ENCODE data around the gene MACF1.
"Not testable (repeated sequence)": the region's sequence is repeated elsewhere in the genome, so short reads cannot be mapped to it uniquely, and the experiment has no call there.

The MACF1 gene

DNA sequence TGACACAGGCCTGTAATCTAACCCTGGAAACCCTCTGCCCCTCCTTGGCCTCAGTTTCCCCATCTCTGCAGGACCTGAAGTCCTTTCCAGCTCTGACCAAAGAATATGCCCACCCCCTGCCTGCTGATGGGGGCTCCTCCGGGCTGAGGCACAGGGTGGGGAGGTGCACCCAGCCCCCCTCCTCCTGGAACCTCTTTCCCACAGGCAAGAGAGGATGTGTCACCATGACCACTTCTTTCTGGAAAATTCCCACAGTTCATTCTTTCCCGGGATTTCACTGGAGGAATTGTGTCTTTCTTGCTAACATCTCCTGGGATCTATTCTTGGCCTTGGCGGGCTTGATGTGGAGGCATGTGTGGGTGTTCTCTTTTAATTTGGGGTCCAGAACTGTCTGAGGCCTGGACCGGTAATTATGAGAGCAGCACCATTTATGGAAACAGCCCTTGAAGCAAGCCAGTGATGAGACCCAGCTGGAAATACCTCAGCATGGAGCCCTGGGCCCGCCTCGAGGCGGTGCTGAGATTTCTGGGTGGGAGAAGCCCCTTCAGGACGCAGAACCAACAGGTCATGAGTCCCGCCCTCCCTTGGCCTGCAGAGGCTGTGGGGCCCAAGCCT lies 293.7 kb downstream of the MACF1 start:
- DNase-seq, result not testable (repeated sequence)

DNA sequence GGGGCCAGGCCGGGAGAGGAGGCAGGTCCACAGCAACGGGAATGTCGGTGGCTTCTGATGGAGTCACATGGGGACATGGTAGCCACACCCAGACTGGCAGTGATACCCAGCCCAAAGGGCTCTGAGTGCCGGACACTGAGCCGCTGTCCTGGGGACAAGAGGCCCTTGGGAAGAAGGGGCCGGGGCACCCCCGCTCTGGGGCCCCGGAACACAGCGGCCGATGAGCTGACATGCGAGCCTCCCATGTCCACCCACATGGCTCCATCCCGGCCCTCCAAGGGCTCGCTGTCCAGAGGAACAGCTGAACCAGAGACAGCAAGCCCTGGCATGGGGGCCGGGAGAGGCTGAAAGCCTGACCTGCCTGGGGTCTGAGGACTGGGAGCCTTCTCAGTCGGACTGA lies 294.3 kb downstream of the MACF1 start:
- not testable (repeated sequence) for DNase-seq

DNA sequence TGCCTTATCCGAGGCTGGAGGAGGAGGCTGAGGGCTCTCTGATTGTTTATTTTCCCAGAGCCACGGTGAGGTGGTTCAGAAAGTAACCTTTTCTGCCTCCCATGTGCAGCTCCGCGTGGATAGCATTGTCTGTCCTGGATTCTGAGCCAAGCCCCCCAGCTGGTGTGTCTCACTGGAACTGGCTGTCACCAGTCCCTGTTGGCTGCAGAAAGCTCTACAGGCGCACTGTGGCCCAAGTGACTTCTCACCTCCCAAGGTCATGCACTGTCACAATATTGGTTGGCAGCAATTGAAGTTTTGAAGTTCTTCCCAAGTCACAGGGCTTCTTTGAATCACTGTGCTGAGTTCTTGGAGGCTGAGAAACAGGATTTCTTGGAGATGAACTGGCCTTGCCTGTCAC lies 295.2 kb downstream of the MACF1 start:
- DNase-seq, result no peak

DNA sequence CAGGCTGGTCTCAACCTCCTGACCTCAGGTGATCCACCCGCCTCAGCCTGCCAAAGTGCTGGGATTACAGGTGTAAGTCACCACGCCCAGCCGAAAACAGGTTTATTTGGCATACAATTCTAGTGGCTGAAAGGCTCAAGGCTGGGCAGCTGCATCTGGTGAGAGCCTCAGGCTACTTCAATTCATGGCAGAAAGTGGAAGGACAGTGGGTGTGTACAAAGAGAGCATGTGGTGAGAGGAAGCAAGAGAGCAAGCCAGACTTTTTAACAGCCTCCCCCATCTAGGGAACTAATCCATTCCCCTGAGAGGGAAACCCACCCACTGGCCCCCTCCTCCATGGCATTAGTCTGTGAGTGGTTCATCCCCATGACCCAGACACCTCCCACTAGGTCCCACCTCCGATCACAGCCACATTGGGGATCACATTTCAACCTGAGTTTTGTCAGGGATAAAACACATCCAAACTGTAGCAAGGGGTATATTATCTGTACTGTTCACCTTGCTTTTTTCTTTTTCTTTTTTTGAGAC lies 296.4 kb downstream of the MACF1 start:
- DNase-seq, result no peak

DNA sequence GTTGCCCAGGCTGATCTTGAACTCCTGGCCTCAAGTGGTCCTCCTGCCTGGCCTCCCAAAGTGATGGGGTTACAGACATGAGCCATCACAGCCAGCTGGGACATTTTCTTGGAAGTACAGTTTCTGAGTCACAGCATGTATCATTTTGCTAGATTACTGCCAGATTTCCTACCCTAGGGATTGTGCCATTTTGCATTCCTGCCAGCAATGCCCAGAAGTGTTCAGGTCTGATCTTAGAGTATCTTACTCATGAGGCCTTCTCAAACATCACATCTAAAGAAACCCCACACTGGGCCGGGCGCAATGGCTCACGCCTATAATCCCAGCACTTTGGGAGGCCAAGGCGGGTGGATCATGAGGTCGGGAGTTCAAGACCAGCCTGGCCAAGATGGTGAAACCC lies 297.2 kb downstream of the MACF1 start:
- DNase-seq, result no peak

DNA sequence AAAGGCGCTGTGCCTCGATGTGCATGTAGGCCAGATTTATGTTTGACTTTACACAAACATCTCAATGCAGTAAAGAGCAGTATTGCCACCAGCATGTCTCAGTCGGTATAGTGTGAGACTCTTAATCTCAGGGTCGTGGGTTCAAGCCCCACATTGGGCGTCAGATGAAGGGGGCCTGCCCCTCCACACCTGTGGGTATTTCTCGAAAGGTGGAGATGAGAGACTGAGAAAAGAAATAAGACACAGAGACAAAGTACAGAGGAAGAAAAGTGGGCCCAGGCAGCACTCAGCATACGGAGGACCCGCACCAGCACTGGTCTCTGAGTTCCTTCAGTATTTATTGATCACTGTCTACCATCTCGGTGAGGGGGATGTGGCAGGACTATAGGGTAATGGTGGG lies 299.9 kb downstream of the MACF1 start:
- not testable (repeated sequence) for DNase-seq

DNA sequence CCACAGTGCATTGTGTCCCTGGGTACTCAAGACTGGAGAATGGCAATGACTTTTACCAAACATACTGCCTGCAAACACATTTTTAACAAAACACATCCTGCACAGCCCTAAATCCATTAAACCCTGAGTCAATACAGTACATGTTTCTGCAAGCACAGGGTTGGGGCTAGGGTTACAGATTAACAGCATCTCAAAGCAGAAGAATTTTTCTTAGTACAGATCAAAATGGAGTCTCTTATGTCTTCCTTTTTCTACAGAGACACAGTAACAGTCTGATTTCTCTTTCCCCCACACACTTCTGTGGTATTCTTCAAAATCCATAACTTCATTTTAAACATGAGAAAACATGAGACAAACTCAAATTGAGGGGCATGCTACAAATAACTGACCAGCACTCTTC lies 300.8 kb downstream of the MACF1 start:
- no peak for DNase-seq

DNA sequence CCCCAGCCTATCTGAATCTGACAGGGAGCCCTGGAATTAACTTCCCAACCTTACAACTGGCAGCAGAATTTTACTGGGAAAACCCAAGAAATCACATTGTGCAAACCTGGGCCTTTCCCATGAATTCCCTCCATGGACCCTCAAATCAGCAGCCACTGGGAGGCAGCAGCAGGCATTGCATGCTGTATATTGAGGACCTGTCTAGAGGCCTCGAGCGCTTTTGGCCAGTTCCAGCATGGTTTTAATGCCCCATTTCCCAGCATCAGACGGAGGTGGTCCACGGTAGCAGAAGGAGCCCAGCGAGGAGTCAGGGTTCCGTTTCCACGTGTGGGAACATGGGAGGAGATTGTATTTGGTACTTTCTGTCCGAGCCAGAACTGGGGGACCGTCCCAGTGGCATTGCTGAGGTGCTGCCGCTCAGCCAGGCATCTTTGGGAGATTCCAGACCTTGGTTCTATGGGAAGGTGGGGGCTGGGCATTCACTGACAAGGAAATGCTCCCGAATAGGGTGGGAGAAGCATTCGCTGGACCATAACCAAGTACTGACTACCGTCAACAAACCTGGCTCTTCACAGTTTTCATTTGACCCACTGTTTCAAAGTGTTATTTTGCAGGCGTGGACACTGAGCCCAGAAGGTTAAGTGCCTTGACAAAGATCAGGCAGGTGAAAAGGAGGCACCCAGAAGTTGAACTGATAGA lies 302.9 kb downstream of the MACF1 start:
- DNase-seq, result no peak

DNA sequence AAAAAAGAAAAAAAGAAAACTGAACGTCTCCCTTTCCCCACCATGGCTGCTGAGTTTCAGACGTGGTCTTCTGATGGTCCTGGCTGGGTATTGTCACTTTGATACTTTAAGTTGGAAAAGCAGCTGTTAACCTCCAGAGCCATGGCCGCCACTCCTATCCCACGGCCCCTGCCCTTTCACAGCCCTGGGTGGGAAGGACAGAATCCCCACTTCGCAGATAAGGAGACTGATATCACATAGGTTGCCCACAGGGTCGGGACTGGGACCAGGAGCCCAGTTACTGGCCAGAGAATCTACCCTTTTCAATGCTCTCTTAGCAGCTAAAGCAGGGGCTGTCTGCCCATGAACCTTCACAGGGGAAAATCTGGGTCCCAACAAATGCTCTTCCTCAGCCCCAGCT lies 303.8 kb downstream of the MACF1 start:
- no peak for DNase-seq

DNA sequence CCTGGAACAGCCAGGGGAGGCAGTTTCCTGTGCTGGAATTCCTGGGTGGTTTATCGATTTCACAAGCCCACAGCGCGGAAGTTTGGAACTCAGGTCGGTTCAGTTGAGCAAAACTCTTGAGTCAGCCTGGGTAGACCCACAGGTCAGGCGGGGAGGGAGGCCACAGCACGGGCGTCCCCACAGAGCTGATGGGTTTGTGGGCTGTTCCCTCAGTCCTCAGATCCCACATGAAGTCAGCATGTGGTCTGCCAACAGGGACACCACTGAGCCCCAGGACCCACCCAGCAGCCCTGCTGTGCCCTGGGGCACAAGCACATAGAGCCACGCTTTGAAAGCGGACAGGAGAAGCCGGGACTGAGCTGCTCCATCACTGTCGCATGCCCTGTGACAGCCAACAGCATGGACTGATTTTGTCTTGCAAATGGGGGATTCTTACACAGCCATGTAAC lies 304.4 kb downstream of the MACF1 start:
- DNase-seq, result no peak

DNA sequence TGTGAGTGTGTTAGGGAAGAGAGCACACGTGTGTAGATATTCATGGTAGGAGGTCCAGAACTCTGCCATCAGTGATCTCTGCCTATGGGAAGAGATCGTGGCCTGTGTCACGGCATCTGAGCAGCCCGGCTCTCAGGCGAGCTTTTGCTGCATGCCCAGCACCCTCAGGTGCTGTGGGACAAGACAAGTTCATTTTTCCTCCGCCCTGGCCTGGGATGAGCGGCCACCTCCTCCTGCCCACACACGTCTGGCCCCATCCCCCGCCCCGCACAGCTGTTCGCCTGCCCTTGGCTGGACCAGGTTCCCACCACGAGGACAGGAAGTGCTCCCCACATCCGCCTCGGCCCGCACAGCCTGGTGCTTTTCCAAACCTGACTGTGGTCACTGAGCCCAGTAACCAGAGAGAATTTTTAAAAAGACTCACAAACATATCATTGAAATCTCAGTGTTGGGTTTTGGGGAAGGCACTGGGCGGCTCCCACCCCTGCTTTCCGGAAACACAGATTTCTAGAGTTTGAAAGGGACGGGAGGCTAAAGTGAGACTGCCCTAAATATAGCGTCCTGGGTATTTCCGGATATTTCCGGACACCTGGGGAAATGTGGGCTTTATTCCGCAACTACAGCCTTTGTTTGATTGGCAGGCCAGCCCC lies 305.0 kb downstream of the MACF1 start:
- no peak for DNase-seq

DNA sequence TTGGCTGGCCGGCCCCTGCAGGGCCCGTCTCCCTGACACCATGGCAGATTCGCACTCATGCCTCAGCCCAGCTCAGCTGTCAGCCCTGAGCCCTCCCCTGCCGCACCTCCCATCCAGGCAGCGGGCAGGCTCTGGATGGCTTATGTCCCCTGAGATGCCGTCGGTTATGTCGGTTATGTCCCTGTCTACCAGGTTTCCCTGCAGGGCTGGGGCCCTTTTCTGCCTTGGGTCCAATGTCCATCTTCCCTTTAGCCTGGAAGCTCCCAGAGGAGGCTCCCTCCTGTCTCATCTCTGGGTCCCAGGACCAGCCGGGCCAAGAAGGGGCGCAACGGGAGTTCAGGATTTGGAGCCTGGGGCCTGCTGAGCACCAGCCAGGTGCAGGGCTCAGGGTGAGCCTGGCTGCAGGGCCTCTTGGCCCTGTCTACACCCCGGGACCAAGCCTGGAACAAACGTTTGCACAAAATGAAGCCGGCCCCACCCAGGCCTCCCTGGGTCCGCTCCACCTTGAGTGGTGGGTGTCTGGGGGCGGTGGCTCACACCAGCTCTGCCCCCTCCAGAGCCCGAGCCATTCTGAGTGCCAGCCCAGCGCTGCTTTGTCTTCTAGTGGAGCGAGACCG lies 306.2 kb downstream of the MACF1 start:
- DNase-seq, result not testable (repeated sequence)

DNA sequence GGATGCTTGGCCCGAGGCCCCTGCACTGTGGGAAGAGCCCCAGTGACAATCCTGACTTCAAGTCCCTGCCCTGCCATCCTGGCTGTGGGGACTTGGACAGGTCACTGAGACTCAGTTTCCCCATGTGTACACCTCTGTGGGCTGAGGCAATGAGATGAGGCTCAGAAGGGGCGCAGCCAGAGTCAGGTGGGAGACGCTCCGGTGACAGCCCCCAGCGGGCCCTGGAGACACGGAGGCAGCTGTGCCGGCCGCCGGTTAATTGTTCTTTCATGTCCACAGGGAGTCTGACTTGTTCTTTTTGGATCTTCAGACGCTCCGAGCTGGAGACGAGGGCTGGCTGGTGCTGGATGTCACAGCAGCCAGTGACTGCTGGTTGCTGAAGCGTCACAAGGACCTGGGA lies 307.0 kb downstream of the MACF1 start:
- DNase-seq, result not testable (repeated sequence)

DNA sequence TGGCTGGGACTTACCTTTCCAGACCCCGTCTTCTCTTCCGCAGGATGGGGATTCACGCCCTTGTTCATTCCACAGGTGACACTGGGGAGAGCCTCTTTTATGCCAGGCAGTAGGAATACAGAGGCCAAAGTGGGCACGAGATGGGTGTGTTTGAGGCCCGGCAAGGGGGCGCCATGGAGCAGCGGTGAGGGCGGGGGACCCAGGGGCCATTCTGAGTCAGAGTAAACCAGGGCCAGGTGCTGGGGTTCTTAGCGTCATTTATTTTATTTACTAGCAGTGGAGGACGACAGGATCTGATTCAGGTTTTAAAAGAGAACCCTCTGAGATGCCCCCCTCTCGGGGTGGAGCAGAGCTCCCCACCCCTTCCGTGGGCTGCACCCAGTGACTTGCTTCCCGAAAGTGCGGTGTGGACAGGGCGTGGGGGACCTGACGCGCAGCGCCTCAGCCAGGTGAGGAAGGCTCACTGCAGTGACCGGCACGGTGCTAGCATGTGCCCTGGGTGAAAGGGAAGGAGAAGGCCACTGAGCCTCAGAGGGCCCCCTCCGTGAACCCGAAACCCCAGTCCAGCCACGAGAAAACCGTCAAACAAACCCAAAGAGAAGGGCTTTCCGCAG lies 307.8 kb downstream of the MACF1 start:
- not testable (repeated sequence) for DNase-seq

DNA sequence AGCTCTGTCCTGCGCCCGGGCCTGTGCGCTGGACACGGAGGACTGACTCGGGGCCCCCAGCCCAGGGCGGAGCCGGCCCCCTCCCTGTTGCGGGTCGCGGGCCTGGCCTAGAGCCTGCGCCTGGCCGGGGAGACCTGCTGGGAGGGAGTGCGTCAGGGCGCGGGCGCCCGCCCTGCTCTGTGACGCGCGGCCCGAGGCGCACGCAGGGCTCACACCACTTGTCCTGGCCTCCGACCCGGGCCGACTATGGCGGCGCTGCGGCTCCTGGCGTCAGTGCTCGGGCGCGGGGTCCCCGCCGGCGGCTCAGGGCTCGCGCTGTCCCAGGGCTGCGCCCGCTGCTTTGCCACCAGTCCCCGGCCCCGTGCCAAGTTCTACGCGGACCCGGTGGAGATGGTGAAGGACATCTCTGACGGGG lies 310.2 kb downstream of the MACF1 start:
- not testable (repeated sequence) for DNase-seq

DNA sequence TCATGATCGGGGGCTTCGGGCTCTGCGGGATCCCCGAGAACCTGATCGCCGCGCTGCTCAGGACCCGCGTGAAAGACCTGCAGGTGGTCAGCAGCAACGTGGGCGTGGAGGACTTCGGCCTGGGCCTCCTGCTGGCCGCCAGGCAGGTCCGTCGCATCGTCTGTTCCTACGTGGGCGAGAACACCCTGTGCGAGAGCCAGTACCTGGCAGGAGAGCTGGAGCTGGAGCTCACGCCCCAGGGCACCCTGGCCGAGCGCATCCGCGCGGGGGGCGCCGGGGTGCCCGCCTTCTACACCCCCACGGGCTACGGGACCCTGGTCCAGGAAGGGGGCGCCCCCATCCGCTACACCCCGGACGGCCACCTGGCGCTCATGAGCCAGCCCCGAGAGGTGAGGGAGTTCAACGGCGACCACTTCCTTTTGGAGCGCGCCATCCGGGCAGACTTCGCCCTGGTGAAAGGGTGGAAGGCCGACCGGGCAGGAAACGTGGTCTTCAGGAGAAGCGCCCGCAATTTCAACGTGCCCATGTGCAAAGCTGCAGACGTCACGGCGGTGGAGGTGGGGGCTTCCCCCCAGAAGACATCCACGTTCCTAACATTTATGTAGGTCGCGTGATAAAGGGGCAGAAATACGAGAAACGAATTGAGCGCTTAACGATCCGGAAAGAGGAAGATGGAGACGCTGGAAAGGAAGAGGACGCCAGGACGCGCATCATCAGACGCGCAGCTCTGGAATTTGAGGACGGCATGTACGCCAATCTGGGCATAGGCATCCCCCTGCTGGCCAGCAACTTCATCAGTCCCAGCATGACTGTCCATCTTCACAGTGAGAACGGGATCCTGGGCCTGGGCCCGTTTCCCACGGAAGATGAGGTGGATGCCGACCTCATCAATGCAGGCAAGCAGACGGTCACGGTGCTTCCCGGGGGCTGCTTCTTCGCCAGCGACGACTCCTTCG lies 310.9 kb downstream of the MACF1 start:
- not testable (repeated sequence) for DNase-seq

DNA sequence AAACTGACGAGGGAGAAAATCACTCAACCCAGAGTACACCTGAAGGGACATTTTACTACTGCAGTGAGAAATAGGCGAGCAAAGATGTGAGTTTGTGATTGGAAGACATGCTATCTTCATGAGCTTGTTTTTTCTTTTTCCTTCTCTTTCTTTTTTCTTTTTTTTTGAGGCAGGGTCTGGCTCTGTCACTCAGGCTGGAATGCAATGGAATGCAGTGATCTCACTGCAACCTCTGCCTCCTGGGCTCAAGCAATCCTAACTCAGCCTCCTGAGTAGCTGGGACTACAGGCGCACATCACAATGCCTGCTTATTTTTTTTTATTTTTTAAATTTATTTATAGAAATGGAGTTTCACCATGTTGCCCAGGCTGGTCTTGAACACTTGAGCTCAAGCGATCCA lies 312.3 kb downstream of the MACF1 start:
- DNase-seq, result not testable (repeated sequence)

DNA sequence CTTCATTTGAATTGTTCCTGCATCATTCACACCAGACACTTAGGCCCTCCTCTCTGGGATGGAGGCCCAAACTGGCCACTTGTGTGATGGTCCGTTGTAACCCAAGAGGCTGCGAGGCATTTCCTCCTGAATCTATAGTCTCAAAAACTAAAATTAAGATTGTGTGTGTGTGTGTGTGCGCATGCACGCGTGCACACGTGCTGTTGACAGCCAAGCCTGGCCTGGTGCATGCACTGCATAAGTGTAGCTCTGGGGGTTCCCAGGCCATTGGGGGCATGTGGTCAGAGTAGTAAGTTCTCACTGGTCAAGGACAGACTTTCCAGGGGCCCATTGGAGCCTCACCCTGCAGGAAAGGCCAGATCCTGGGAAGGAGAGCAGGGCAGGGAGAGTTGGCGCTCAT lies 313.4 kb downstream of the MACF1 start:
- DNase-seq, result not testable (repeated sequence)

DNA sequence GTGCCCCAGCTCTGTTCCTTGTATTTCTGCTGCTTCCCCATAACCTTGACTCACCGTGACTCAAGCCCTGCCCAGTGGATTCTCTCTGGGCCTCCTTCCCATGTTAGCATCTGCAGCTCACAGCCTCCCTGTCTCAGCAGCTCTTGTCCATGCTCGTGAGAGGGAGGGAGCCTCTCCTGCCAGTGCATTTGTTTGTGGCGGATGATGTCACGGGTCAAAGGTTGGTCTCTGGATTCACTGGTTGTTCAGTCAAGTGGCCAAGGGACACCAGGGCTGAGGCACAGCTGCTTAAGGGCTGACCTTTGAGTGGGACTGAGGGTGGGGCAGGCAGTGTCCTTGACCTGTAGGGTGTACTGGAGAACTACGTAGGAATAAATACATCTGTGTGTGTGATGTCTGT lies 314.9 kb downstream of the MACF1 start:
- DNase-seq, result not testable (repeated sequence)

DNA sequence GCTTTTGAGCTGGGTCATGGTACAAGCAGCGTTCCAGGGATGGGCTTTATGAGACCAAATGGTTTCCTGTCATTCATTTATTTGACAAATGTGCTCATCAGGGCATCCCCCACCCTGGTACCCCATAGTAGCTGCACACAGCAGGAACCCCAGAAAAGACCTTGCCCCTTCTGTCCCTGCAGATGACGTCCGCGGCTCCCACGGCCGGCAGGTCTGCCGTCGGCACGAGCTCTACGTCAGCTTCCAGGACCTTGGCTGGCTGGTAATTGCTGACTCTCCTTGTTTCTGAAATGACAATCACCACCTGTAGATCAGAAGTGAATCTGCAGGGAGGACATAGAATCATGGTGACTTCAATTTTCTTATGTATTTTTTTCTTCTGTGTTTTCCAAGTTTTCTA lies 317.7 kb downstream of the MACF1 start:
- not testable (repeated sequence) for DNase-seq

DNA sequence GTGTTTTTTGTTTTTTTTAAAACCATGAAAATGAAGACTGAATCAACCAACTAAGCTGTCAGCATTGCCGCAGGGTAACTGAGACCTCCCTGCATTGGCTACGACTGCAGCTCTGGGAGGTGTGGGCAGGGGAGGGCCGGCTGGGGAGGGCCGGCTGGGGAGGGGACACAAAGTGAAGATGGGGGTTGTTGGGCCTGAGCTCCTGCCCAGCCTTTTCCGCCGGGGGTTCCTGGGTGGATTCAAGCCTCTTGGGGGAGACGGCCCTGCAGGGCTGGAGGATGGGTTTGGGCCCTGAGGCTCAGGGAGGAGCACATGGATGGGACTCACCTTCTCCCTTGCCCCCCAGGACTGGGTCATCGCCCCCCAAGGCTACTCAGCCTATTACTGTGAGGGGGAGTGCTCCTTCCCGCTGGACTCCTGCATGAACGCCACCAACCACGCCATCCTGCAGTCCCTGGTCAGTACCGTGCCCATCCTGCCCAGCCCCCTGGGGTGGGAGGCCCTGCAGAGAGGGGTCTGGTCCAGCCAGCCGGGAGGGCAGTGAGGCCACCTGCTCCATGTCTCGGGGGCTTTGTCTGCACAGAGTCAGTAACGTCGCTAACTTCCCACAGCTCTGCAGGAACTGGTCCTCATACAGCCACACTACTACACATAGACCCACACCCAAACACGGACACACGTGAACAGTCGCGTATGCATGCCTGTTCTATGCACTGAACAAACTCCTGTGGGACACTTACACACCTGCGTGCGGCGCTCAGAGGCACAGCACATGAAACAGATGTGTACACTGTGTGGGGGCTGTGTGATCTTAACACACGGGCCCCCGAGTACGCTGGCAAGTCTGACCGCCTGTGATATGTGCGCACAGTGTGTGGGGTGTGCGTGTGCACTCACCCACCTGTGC lies 318.4 kb downstream of the MACF1 start:
- DNase-seq, result no peak

Measured in CD4-positive, alpha-beta T cell treated with Interleukin-4 for 4 hours (primary cell).